ENCODE measurements around the gene ROBO1.

GRCh38 chr3:78706906-78707523 is 1060.8 kb downstream of the ROBO1 start:
- TF ChIP-seq, protein P1, sequence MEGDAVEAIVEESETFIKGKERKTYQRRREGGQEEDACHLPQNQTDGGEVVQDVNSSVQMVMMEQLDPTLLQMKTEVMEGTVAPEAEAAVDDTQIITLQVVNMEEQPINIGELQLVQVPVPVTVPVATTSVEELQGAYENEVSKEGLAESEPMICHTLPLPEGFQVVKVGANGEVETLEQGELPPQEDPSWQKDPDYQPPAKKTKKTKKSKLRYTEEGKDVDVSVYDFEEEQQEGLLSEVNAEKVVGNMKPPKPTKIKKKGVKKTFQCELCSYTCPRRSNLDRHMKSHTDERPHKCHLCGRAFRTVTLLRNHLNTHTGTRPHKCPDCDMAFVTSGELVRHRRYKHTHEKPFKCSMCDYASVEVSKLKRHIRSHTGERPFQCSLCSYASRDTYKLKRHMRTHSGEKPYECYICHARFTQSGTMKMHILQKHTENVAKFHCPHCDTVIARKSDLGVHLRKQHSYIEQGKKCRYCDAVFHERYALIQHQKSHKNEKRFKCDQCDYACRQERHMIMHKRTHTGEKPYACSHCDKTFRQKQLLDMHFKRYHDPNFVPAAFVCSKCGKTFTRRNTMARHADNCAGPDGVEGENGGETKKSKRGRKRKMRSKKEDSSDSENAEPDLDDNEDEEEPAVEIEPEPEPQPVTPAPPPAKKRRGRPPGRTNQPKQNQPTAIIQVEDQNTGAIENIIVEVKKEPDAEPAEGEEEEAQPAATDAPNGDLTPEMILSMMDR (conservative IDR thresholded peaks at IDR 0.05; ENCODE audit: low read depth, low read length): no peak
- TF ChIP-seq EZH2phosphoT487 (IDR thresholded peaks at IDR 0.05; ENCODE audit: borderline replicate concordance, low read length) (no peak), EZH2 (IDR thresholded peaks at IDR 0.05; ENCODE audit: low read length, unreplicated experiment) (no peak)

All from PC-3 (cell line).